Esophagus squamous epithelium (tissue), 5 donors: ENCODE results near the gene FHAD1. TPM values are rescaled to one million over a fixed set of nuclear protein-coding genes. Genes with fewer than 3 reads are reported as not detected.
A peak's percentile ranks its signal among the peaks of the same experiment; 100 is the strongest.

Experiments used
- DNase-seq: peaks from one replicate; lab custom pipeline; 2025; lab: John Stamatoyannopoulos, UW
- H3K27ac ChIP-seq, 4 donors: fragments of 200-600 bp; sonication (generic); one replicate each; pipeline ENCODE4 v1.5.1; 2016 to 2019; ENCODE audit warnings: mild to moderate bottlenecking in 1 of 4
- H3K27me3 ChIP-seq, 4 donors: fragments of 200-600 bp; sonication (generic); 1 replicate in 3 of 4; 2 replicates in 1 of 4; pipeline versions ENCODE4 v1.5.1 to v1.6.0; 2017 to 2021; ENCODE audit warnings: antibody characterized with exemption in 1 of 4
- H3K36me3 ChIP-seq, 3 donors: fragments of 200-600 bp; sonication (generic); one replicate each; pipeline ENCODE4 v1.5.1; 2016 to 2019
- H3K4me1 ChIP-seq, 3 donors: fragments of 200-600 bp; sonication (generic); one replicate each; pipeline ENCODE4 v1.5.1; 2017 to 2019
- H3K4me3 ChIP-seq, 4 donors: fragments of 200-600 bp; sonication (generic); 1 replicate in 3 of 4; 2 replicates in 1 of 4; pipeline ENCODE4 v1.5.1; 2016 to 2019; ENCODE audit warnings: mild to moderate bottlenecking in 2 of 4, moderate library complexity in 1 of 4
- H3K9me3 ChIP-seq, 3 donors: fragments of 200-600 bp; sonication (generic); one replicate each; pipeline ENCODE4 v1.5.1; 2016 to 2019
- CTCF ChIP-seq, 6 experiments: fragments of 450-650 bp in 4 of 6; fragments of 200-600 bp in 2 of 6; sonication (generic) in 2 of 6; IDR thresholded peaks; one replicate each; pipeline ENCODE4 v1.5.1; 2016 to 2019; ENCODE audit warnings: antibody characterized with exemption in 6 of 6, mild to moderate bottlenecking in 4 of 6, moderate library complexity in 4 of 6
- POLR2A ChIP-seq, 4 donors: fragments of 450-650 bp; IDR thresholded peaks; one replicate each; pipeline ENCODE4 v1.6.1; 2017; ENCODE audit warnings: antibody characterized with exemption in 4 of 4, mild to moderate bottlenecking in 4 of 4, moderate library complexity in 3 of 4
- WGBS, 2 donors: methylation state at CpG; one replicate each; pipeline ENCODE4 v1.1.5; 2018; 5-methylcytosine and 5-hydroxymethylcytosine counted together
- intact Hi-C: fragments of 100-400 bp; cut with DNase I; formaldehyde crosslinking; loops from one replicate; pipeline ENCODE4 v1.15.0; 2022
- total RNA-seq, 4 donors: library from RNA; depleted of rRNA; stranded (reverse); fragments of >200 nt; gene quantifications; one replicate each; pipeline ENCODE4 v1.1.0, GENCODE V29; 2016
- donor health status: DM: yes; HTN: yes; CAD: no.

FHAD1 gene
- total RNA-seq, 4 donors from 2014 or later = 0.57 TPM; not detected in 3

- H3K9me3 ChIP-seq = no peaks in the 10 kb centered on the region
- H3K27me3 ChIP-seq = no peaks in the 10 kb centered on the region
- TF ChIP-seq CTCF (IDR thresholded peaks at IDR 0.05) (no peak), POLR2A (IDR thresholded peaks at IDR 0.05) (no peak)
- H3K36me3 ChIP-seq = peaks cover 0 to 6% (median 0%) of the 10 kb centered on the region in 3 donors
- 72 to 78% methylated on average over 15 to 18 of the region's 25 CpGs for WGBS, 2 donors
- peak overlapping the region in 2 of 4 donors; percentile 8 to 42 for H3K27ac ChIP-seq
- H3K4me3 ChIP-seq = no peak overlapping the region
- no peak for DNase-seq
- intact Hi-C loops = no loop called here
- H3K4me1 ChIP-seq = peaks cover 0 to 40% (median 14%) of the 10 kb centered on the region in 3 donors
These were observed 39.8 kb upstream of the FHAD1 start for GRCh38 chr1:15207031-15207828.

- no peaks in the 10 kb centered on the region for H3K9me3 ChIP-seq
- H3K36me3 ChIP-seq = peaks cover 0 to 6% (median 0%) of the 10 kb centered on the region in 3 donors
- 56 to 64% methylated on average over 6 of the region's 6 CpGs for WGBS, 2 donors
- H3K4me3 ChIP-seq = no peak overlapping the region
- H3K27ac ChIP-seq = peak overlapping the region in 1 of 4 donors; percentile 42
- H3K4me1 ChIP-seq = peaks cover 0 to 47% (median 19%) of the 10 kb centered on the region in 3 donors
- no peak for DNase-seq
- TF ChIP-seq POLR2A (IDR thresholded peaks at IDR 0.05) = no peak
- TF ChIP-seq CTCF (IDR thresholded peaks at IDR 0.05) = no peak
- H3K27me3 ChIP-seq = no peaks in the 10 kb centered on the region
- intact Hi-C loops = no loop called here
These were observed 39.1 kb upstream of the FHAD1 start for GRCh38 chr1:15207829-15208429.

GRCh38 chr1:15210651-15211375, 36.2 kb upstream of the FHAD1 start:
- H3K9me3 ChIP-seq = no peaks in the 10 kb centered on the region
- intact Hi-C loops = loop anchor here (10.0 kb wide), 1 partner anchor 86 kb away; no protein-coding TSS in a partner anchor
- no peaks in the 10 kb centered on the region for H3K36me3 ChIP-seq
- H3K4me1 ChIP-seq = peaks cover 0 to 67% (median 36%) of the 10 kb centered on the region in 3 donors
- no peaks in the 10 kb centered on the region for H3K27me3 ChIP-seq
- H3K4me3 ChIP-seq = no peak overlapping the region
- TF ChIP-seq POLR2A (IDR thresholded peaks at IDR 0.05) (no peak), CTCF (IDR thresholded peaks at IDR 0.05) (no peak)
- peak overlapping the region in 2 of 4 donors; percentile 40 for H3K27ac ChIP-seq
- no peak for DNase-seq
- WGBS, 2 donors = 80 to 90% methylated on average over 7 of the region's 7 CpGs

GRCh38 chr1:15211424-15211823, 35.6 kb upstream of the FHAD1 start:
- no peaks in the 10 kb centered on the region for H3K36me3 ChIP-seq
- H3K27me3 ChIP-seq = no peaks in the 10 kb centered on the region
- peaks cover 0 to 62% (median 36%) of the 10 kb centered on the region in 3 donors for H3K4me1 ChIP-seq
- DNase-seq = no peak
- intact Hi-C loops = loop anchor here (10.0 kb wide), 1 partner anchor 87 kb away; no protein-coding TSS in a partner anchor
- no peak overlapping the region for H3K4me3 ChIP-seq
- 90 to 91% methylated on average over 3 of the region's 3 CpGs for WGBS, 2 donors
- peak overlapping the region in 2 of 4 donors; percentile 40 for H3K27ac ChIP-seq
- no peaks in the 10 kb centered on the region for H3K9me3 ChIP-seq
- TF ChIP-seq POLR2A (IDR thresholded peaks at IDR 0.05) (no peak), CTCF (IDR thresholded peaks at IDR 0.05) (no peak)
